ENCODE measurements around the gene ZNF215. TPM values are rescaled to one million over a fixed set of nuclear protein-coding genes. Genes with fewer than 3 reads are reported as not detected.
A peak's percentile ranks its signal among the peaks of the same experiment; 100 is the strongest.

The ZNF215 gene
- total and polyA plus RNA-seq, 2 experiments from 2014 or later: 17.3 to 20.8 TPM

DNA sequence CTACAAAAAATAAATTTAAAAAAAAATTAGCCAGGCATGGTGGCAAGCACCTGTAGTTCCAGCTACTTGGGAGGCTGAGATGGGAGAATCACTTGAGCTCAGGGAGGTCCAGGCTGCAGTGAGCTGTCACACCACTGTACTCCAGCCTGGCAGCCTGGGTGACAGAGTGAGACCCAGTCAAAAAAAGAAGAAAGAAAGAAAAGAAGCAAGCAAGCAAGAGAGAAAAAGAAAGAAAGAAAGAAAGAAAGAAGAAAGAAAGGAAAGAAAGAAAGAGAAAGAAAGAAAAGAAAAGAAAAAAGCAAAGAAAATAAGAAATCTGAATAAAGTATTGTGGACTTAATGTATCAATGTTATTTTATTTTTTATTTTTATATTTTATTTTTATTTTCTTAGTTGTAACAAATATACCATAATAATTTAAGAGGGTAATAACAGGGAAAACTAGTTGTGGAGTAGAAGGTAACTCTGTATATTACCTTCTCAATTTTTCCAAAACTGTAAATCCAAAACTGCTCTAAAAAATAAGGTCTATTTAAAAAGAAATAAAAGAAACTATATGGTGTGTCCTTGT is 1.1 kb upstream of the ZNF215 start:
- no peaks in the 10 kb centered on the region for H3K9me3 Mint-ChIP-seq

More for the DNA sequence above, 1.1 kb upstream of the ZNF215 start:
- Histone ChIP-seq H3K79me2 (replicated peaks; ENCODE audit: insufficient read depth) (peaks cover 25% of the 10 kb centered on the region), H3K4me2 (no peak overlapping the region), H3F3A (replicated peaks; ENCODE audit: low read depth) (no peaks in the 10 kb centered on the region), H3K4me3 (no peak overlapping the region), H3K4me1 (ENCODE audit: insufficient read depth) (peaks cover 29% of the 10 kb centered on the region), H4K20me1 (replicated peaks; ENCODE audit: insufficient read depth) (no peaks in the 10 kb centered on the region), H3K27me3 (ENCODE audit: insufficient read depth) (no peaks in the 10 kb centered on the region), H3K9me2 (ENCODE audit: insufficient read depth) (no peaks in the 10 kb centered on the region), H3K27ac (ENCODE audit: low read depth) (0 out of 2 replicates have a peak overlapping the region, but pooled peaks have one; percentile 39), H3K36me3 (ENCODE audit: insufficient read depth) (no peaks in the 10 kb centered on the region), H2AFZ (peak overlapping the region; percentile 88; the same call in 1 of the 2 replicates)
- TF ChIP-seq NANOG (IDR thresholded peaks at IDR 0.05; ENCODE audit: borderline replicate concordance): no peak
- no peak for TF ChIP-seq ZNF331 (CRISPR knock-in tag; IDR thresholded peaks at IDR 0.05; ENCODE audit: low read depth)
- no peak for TF ChIP-seq POLR2AphosphoS5 (IDR thresholded peaks at IDR 0.05; ENCODE audit: low read depth)
- no peak for TF ChIP-seq EZH2phosphoT487 (IDR thresholded peaks at IDR 0.05; ENCODE audit: unreplicated experiment)
- no peak for TF ChIP-seq CREB1 (CRISPR knock-in tag; IDR thresholded peaks at IDR 0.05; ENCODE audit: low read depth)
- TF ChIP-seq ZNF114 (CRISPR knock-in tag; IDR thresholded peaks at IDR 0.05): no peak
- TF ChIP-seq ZNF462 (CRISPR knock-in tag; IDR thresholded peaks at IDR 0.05): no peak
- no peak for TF ChIP-seq STAT1 (IDR thresholded peaks at IDR 0.05; ENCODE audit: unreplicated experiment)
- TF ChIP-seq REST (IDR thresholded peaks at IDR 0.05; ENCODE audit: unreplicated experiment): no peak
- TF ChIP-seq, protein P1, sequence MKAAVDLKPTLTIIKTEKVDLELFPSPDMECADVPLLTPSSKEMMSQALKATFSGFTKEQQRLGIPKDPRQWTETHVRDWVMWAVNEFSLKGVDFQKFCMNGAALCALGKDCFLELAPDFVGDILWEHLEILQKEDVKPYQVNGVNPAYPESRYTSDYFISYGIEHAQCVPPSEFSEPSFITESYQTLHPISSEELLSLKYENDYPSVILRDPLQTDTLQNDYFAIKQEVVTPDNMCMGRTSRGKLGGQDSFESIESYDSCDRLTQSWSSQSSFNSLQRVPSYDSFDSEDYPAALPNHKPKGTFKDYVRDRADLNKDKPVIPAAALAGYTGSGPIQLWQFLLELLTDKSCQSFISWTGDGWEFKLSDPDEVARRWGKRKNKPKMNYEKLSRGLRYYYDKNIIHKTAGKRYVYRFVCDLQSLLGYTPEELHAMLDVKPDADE (IDR thresholded peaks at IDR 0.05): no peak
- ATAC-seq (no peak), DNase-seq (ENCODE audit: low spot score) (no peak)
- Mint-ChIP-seq H3K4me3 (no peak overlapping the region; the same call in 2 of the 3 replicates), H3K36me3 (ENCODE audit: low read depth) (peaks cover 10% of the 10 kb centered on the region; the same call in 2 of the 3 replicates), H3K27ac (no peak overlapping the region), H3K4me1 (peaks cover 28% of the 10 kb centered on the region), H3K27me3 (ENCODE audit: insufficient read depth, low read depth, poor library complexity) (peaks cover 4% of the 10 kb centered on the region)
